Measurements from ENCODE around the gene TTC27.

Gene TTC27

DNA sequence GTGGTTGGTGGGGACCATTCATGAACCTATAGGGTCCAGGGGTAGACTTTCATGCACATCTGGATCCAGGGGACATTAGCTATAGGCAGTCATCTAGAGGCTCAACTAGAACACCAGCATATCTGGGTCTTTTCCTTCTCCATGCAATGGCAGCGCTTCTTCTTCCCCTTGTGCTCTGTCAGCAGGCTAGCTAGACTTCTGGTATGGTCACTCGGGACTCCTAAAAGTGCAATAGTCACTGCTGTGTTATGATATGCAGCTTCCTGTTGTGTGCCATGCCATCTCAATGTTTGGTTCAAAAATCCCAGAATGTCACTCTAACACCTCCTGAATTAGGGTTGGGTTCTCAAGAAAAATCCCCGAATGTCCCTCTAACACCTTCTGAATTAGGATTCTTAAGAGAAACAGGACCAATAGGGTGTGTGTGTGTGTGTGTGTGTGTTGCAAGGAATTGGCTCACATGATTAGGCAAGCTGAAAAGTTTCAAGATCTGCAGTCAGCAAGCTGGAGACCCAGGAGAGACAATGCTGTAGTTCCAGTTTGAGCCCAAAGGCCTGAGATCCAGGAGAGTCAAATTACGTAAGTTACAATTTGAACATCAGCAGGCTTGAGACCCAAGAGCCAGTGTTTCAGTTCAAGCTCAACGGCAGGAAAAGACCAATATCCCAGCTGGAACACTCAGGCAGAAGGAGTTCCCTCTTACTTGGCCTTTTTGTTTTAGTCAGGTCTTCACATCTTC is 221.8 kb downstream of the TTC27 start:
- Histone ChIP-seq H3K27ac (ENCODE audit: low read depth, low read length) (no peak overlapping the region), H3K4me1 (ENCODE audit: control insufficient read depth, insufficient read depth, low read length) (no peaks in the 10 kb centered on the region), H3K9me3 (ENCODE audit: control insufficient read depth, insufficient read depth, low read depth, low read length) (peaks cover 19% of the 10 kb centered on the region), H3K27me3 (ENCODE audit: control insufficient read depth, insufficient read depth, low read length) (no peaks in the 10 kb centered on the region), H3K36me3 (ENCODE audit: control insufficient read depth, insufficient read depth, low read length) (no peaks in the 10 kb centered on the region), H3K4me3 (ENCODE audit: low read depth, low read length) (no peak overlapping the region), H3K9ac (ENCODE audit: low read length) (no peak overlapping the region)

DNA sequence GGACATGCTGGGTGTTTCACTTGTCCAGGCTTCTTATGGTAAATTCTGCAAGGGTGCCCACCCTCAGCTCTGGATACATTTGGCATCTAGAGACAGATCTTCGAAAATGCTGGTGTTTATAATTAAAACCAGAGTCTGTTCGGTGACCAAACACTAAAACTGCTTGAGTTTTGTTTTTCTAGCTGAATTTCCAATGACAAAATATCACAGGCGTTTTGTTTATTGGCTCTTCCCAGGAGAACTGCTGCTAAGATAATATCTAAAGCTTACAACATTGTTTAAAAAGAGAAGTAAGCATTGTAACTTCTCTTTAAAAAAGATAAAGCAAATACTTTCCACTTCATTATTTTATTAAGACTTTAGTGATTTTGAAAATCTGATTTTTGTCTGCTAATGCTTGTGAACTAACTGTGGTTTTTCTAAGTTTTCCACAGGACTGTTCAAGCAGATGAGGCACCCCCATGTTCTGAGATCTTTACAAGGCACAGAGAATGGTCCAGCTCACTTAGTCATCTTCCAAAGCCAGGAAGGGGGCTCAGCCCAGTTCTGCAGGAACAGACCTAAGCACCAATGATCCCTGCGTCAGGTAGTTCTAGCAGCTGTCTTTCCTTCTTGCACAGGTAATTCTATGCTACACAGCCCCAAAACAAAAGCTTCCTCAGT is 224.1 kb downstream of the TTC27 start:
- no peak overlapping the region for H3K27ac ChIP-seq (ENCODE audit: low read depth, low read length)
- 0 out of 2 replicates have a peak, but pooled peaks cover 2% of the 10 kb centered on the region for H3K9me3 ChIP-seq (ENCODE audit: control insufficient read depth, insufficient read depth, low read depth, low read length)
- H3K9ac ChIP-seq (ENCODE audit: low read length) = no peak overlapping the region
- H3K4me1 ChIP-seq (ENCODE audit: control insufficient read depth, insufficient read depth, low read length) = no peaks in the 10 kb centered on the region
- no peaks in the 10 kb centered on the region for H3K36me3 ChIP-seq (ENCODE audit: control insufficient read depth, insufficient read depth, low read length)
- H3K4me3 ChIP-seq (ENCODE audit: low read depth, low read length) = no peak overlapping the region
- no peaks in the 10 kb centered on the region for H3K27me3 ChIP-seq (ENCODE audit: control insufficient read depth, insufficient read depth, low read length)

DNA sequence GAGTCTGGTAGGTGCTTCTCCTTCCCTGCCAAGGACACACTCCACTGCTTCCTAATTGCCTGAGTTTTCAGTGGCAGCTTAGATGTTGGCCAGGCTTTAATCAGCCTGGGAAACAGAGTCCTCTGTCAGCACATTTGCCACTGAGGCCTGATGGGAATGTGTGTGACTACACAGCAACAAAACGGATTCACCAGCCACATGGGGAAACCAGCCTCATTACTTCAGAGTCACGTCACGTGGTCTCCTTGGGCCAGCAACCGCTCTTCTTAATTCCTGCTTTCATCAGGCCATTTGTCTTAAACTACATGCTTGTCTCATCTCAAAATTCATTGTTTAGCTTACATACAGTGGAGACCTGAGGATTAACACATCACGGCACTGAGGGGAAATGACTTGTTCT is 225.0 kb downstream of the TTC27 start:
- Histone ChIP-seq H3K9ac (ENCODE audit: low read length) (no peak overlapping the region), H3K4me3 (ENCODE audit: low read depth, low read length) (no peak overlapping the region), H3K4me1 (ENCODE audit: control insufficient read depth, insufficient read depth, low read length) (no peaks in the 10 kb centered on the region), H3K9me3 (ENCODE audit: control insufficient read depth, insufficient read depth, low read depth, low read length) (no peaks in the 10 kb centered on the region), H3K36me3 (ENCODE audit: control insufficient read depth, insufficient read depth, low read length) (no peaks in the 10 kb centered on the region), H3K27me3 (ENCODE audit: control insufficient read depth, insufficient read depth, low read length) (no peaks in the 10 kb centered on the region), H3K27ac (ENCODE audit: low read depth, low read length) (no peak overlapping the region)

DNA sequence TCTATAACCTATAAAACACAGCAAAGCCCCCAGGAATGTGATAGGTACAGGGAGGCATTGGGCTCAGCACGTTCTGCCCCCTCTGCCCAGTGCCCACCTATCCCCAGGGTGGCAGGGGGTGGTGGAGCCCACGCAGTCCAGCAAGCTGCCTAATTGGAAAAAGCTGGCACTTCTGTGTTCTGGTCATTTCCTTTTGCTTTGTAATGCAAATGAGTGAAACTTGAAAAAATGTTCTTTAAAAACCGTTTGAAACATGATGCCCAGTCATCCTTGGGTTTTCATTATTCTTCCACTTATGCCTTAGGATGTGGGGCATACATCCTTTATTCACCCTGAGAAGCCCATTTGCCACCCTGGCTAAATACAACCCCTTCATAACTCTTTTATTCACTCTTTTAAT is 229.0 kb downstream of the TTC27 start:
- Histone ChIP-seq H3K4me3 (ENCODE audit: low read depth, low read length) (no peak overlapping the region), H3K27me3 (ENCODE audit: control insufficient read depth, insufficient read depth, low read length) (no peaks in the 10 kb centered on the region), H3K36me3 (ENCODE audit: control insufficient read depth, insufficient read depth, low read length) (no peaks in the 10 kb centered on the region), H3K9ac (ENCODE audit: low read length) (no peak overlapping the region), H3K4me1 (ENCODE audit: control insufficient read depth, insufficient read depth, low read length) (no peaks in the 10 kb centered on the region), H3K27ac (ENCODE audit: low read depth, low read length) (no peak overlapping the region), H3K9me3 (ENCODE audit: control insufficient read depth, insufficient read depth, low read depth, low read length) (no peaks in the 10 kb centered on the region)

DNA sequence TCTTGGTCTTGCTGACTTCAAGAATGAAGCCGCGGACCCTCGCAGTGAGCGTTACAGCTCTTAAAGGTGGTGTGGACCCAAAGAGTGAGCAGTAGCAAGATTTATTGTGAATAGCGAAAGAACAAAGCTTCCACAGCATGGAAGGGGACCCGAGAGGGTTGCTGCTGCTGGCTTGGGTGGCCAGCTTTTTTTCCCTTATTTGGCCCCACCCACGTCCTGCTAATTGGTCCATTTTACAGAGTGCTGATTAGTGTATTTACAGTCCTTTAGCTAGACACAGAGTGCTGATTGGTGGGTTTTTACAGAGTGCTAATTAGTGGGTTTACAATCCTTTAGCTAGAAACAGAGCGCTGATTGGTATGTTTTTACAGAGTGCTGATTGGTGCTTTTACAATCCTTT is 230.9 kb downstream of the TTC27 start:
- no peaks in the 10 kb centered on the region for H3K27me3 ChIP-seq (ENCODE audit: control insufficient read depth, insufficient read depth, low read length)
- no peak overlapping the region for H3K27ac ChIP-seq (ENCODE audit: low read depth, low read length)
- H3K36me3 ChIP-seq (ENCODE audit: control insufficient read depth, insufficient read depth, low read length) = no peaks in the 10 kb centered on the region
- no peaks in the 10 kb centered on the region for H3K4me1 ChIP-seq (ENCODE audit: control insufficient read depth, insufficient read depth, low read length)
- no peak overlapping the region for H3K4me3 ChIP-seq (ENCODE audit: low read depth, low read length)
- no peaks in the 10 kb centered on the region for H3K9me3 ChIP-seq (ENCODE audit: control insufficient read depth, insufficient read depth, low read depth, low read length)
- H3K9ac ChIP-seq (ENCODE audit: low read length) = no peak overlapping the region

DNA sequence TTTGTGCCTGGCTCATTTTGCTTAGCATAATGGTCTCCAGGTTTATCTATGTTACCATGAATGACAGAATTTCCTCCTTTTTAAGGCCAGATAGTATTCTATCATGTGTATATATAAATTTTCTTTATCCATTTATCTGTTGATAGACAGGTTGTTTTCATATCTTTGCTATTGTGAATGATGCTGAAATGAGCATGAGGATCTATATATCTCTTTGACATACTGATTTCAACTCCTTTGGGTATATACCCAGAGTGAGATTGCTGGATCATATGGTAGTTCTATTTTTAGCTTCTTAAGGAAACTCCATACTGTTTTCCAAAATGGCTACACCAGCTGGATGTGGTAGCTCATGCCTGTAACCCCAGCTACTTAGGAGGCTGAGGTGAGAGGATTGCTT is 232.5 kb downstream of the TTC27 start:
- Histone ChIP-seq H3K27me3 (ENCODE audit: control insufficient read depth, insufficient read depth, low read length) (no peaks in the 10 kb centered on the region), H3K9ac (ENCODE audit: low read length) (no peak overlapping the region), H3K4me1 (ENCODE audit: control insufficient read depth, insufficient read depth, low read length) (no peaks in the 10 kb centered on the region), H3K9me3 (ENCODE audit: control insufficient read depth, insufficient read depth, low read depth, low read length) (no peaks in the 10 kb centered on the region), H3K27ac (ENCODE audit: low read depth, low read length) (no peak overlapping the region), H3K4me3 (ENCODE audit: low read depth, low read length) (no peak overlapping the region), H3K36me3 (ENCODE audit: control insufficient read depth, insufficient read depth, low read length) (no peaks in the 10 kb centered on the region)

DNA sequence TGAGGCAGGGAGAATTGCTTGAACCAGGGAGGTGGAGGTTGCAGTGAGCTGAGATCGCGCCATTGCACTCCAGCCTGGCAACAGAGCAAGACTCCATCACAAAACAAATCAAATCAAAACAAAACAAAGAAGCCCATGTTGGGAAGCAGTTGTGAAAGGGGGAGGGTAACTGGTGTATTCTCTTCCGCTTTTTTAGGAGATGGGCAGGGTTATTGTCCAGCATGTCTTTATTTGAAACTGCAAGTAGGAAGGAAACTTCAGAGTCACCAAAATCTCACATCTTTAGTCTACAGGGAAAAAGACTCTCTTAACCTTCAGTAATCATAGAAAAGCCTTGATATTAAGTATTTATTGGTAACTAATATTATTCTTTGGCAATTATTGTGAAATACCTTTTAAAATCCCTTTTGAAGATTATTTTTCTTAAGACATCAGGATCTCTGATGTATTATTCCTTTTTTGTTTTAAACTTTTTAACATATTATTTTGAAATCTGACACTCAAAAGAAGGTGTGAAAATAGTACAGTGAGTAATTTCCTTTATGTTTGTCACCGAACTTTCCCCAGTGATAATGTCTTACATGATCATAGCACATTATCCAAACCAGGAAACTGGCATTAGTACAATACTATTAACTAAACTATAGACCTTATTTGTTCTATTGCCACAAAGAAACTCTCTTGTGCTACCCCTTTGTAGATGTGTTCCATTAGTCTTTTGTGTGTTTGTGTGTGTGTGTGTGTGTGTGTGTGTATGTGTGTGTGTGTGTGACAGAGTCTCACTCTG is 234.6 kb downstream of the TTC27 start:
- Histone ChIP-seq H3K27me3 (ENCODE audit: control insufficient read depth, insufficient read depth, low read length) (no peaks in the 10 kb centered on the region), H3K9me3 (ENCODE audit: control insufficient read depth, insufficient read depth, low read depth, low read length) (no peaks in the 10 kb centered on the region), H3K36me3 (ENCODE audit: control insufficient read depth, insufficient read depth, low read length) (no peaks in the 10 kb centered on the region), H3K4me1 (ENCODE audit: control insufficient read depth, insufficient read depth, low read length) (no peaks in the 10 kb centered on the region), H3K9ac (ENCODE audit: low read length) (no peak overlapping the region), H3K4me3 (ENCODE audit: low read depth, low read length) (no peak overlapping the region), H3K27ac (ENCODE audit: low read depth, low read length) (no peak overlapping the region)

DNA sequence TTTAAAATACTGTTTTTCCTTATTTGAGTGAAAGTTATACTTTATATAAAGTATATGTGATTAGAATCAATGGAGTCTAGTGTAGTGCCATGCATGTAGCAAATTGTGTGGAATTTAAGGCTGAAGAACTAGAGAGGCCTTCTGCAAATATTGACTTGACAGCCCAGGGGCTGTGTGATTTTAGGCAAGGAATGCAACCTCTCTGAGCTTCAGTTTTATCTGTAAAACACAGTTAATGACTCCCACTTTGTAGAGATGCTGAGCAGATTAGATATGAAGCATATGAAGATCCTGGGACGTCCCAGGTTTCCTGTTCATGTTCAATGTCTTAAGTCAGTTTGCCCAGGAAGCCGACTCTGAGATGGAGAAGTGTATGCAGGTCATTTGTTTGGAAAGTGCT is 235.5 kb downstream of the TTC27 start:
- Histone ChIP-seq H3K4me3 (ENCODE audit: low read depth, low read length) (no peak overlapping the region), H3K4me1 (ENCODE audit: control insufficient read depth, insufficient read depth, low read length) (no peaks in the 10 kb centered on the region), H3K9me3 (ENCODE audit: control insufficient read depth, insufficient read depth, low read depth, low read length) (no peaks in the 10 kb centered on the region), H3K36me3 (ENCODE audit: control insufficient read depth, insufficient read depth, low read length) (no peaks in the 10 kb centered on the region), H3K27me3 (ENCODE audit: control insufficient read depth, insufficient read depth, low read length) (no peaks in the 10 kb centered on the region), H3K27ac (ENCODE audit: low read depth, low read length) (no peak overlapping the region), H3K9ac (ENCODE audit: low read length) (no peak overlapping the region)

DNA sequence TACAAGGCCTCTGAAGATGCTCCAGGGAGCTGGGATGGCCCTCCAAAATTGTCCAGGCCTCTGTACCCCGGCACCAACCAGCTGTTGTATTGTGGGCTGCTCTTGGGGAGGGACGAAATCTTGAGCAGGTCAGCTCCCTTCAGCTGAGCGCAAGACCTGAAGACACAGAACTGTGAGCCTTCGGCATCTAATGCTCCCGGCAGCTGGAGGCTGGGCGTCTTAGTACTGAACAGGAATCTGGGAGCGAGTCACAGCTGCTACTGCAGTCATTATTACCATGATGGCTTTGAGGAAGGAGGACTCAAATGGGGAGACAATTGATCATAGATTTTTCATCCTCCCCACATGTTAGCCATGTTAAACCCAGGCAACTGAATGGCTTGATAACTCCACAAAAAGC is 236.0 kb downstream of the TTC27 start:
- Histone ChIP-seq H3K27ac (ENCODE audit: low read depth, low read length) (no peak overlapping the region), H3K9ac (ENCODE audit: low read length) (no peak overlapping the region), H3K4me3 (ENCODE audit: low read depth, low read length) (no peak overlapping the region), H3K4me1 (ENCODE audit: control insufficient read depth, insufficient read depth, low read length) (no peaks in the 10 kb centered on the region), H3K9me3 (ENCODE audit: control insufficient read depth, insufficient read depth, low read depth, low read length) (no peaks in the 10 kb centered on the region), H3K36me3 (ENCODE audit: control insufficient read depth, insufficient read depth, low read length) (no peaks in the 10 kb centered on the region), H3K27me3 (ENCODE audit: control insufficient read depth, insufficient read depth, low read length) (no peaks in the 10 kb centered on the region)

DNA sequence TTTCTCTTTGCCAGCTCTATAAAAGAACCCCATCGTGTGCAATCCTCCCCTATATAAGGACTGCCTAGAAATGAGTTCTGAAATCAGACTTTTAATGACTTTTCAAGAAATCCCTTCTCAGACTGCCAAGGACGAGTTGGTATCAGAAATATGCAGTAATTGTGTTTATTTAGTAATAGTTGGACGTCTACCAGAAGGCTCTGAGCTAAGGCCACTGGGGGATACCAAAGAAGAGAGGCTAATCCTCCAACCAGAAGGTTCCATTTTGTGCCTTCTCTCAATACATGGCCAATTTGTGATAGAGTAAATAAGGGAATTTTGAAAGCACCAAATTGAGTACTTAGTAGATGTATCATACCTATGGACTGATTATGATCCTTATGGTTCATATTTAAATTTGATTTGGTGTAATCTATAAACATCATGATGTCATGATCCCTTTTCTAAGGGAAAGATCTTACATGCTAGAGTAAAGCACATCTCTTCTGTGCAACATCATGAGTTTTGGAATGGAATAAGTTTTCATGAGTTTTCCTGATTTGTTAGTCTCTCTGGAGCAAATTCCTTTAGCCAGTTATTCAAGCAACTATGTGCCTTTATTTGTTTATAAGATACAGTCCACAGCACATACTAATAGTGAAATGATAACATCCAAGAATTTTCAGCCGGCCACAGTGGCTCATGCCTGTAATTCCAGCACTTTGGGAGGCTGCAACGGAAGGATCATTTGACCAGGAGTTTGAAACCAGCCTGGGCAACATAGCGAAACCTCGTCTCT is 236.7 kb downstream of the TTC27 start:
- Histone ChIP-seq H3K4me1 (ENCODE audit: control insufficient read depth, insufficient read depth, low read length) (no peaks in the 10 kb centered on the region), H3K9me3 (ENCODE audit: control insufficient read depth, insufficient read depth, low read depth, low read length) (no peaks in the 10 kb centered on the region), H3K9ac (ENCODE audit: low read length) (no peak overlapping the region), H3K27me3 (ENCODE audit: control insufficient read depth, insufficient read depth, low read length) (no peaks in the 10 kb centered on the region), H3K36me3 (ENCODE audit: control insufficient read depth, insufficient read depth, low read length) (no peaks in the 10 kb centered on the region), H3K27ac (ENCODE audit: low read depth, low read length) (no peak overlapping the region), H3K4me3 (ENCODE audit: low read depth, low read length) (no peak overlapping the region)

Measured in HUES6 (cell line).